ENCODE results near the gene NSMF. TPM values are rescaled to one million over a fixed set of nuclear protein-coding genes. Genes with fewer than 3 reads are reported as not detected.

Gene NSMF
- total and polyA plus RNA-seq, 2 of the 4 experiments (the other 2 are of a cell fraction) = 7.7 to 40.9 TPM

DNA sequence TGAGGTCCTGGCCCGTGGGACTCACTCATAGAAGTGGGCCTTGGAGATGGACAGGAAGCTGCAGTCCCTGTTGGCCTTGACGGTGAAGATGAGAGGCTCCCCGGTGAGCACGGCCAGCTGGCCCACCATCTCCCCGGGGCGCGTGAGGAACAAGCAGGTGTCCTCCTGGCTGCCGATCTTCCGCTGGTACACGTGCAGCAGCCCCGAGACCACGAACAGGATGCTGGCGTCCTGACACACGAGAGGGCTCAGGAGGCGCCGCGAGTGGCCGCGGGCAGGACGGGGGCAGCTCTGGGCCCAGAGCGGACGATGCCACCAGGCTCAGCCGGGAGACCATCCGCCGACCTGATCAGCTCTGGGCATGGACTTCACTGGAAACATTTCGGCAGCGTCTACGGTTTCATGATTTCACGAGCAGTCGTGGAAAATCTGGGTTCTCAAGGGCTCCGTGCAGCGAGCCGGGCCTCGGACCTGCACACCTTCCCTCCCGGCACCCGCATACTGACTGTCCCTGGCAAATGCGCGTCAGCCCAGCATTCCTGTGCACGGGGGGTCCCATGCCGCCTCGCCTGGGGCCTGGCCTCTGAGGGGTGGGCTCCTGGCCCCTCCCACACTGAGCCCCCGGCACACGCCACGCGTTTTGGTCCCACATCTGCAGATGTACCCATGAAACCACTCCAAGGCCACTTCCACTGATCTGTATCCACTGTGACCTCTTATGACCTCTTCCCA is 41.7 kb upstream of the NSMF start:
- intact Hi-C loops (cut with micrococcal nuclease) = no loop called here
- dilution Hi-C loops (cut with HindIII; ENCODE audit: low sequenced_read_pairs, unreplicated experiment) = no loop called here
- no peak overlapping the region for H2AFZ ChIP-seq (replicated peaks; ENCODE audit: low read length, poor library complexity)
- no peaks in the 10 kb centered on the region for H4K20me1 ChIP-seq (ENCODE audit: insufficient read depth, low read length)
- no peak overlapping the region for H3K23ac ChIP-seq (ENCODE audit: low read depth, low read length)
- ATAC-seq (ENCODE audit: low read depth) = no peak
- H3K9ac ChIP-seq (ENCODE audit: low read depth, low read length) = no peak overlapping the region
- H2BK5ac ChIP-seq (ENCODE audit: low read depth, low read length, poor library complexity, severe bottlenecking) = no peak overlapping the region
- H2BK20ac ChIP-seq (ENCODE audit: low read depth, low read length) = no peak overlapping the region
- H3K56ac ChIP-seq (ENCODE audit: extremely low read depth, insufficient read depth, low read length) = no peak overlapping the region
- TF ChIP-seq MXI1 (IDR thresholded peaks at IDR 0.05; ENCODE audit: borderline replicate concordance, low read depth, low read length) (no peak), FOS (IDR thresholded peaks at IDR 0.05; ENCODE audit: low read depth, low read length) (no peak), POLR2A (IDR thresholded peaks at IDR 0.05; ENCODE audit: low read depth, low read length) (no peak), SMC3 (IDR thresholded peaks at IDR 0.05; ENCODE audit: low read depth, low read length) (no peak), CTCF (conservative IDR thresholded peaks at IDR 0.05; ENCODE audit: low read depth, low read length) (no peak), NFE2L2 (IDR thresholded peaks at IDR 0.05; ENCODE audit: low read depth, low read length) (no peak), CHD1 (IDR thresholded peaks at IDR 0.05; ENCODE audit: low read depth, low read length) (no peak), BHLHE40 (IDR thresholded peaks at IDR 0.05; ENCODE audit: low read depth, low read length) (no peak), CEBPB (IDR thresholded peaks at IDR 0.05; ENCODE audit: low read depth, low read length) (no peak), MAZ (IDR thresholded peaks at IDR 0.05; ENCODE audit: borderline replicate concordance, low read depth, low read length) (no peak), RFX5 (IDR thresholded peaks at IDR 0.05; ENCODE audit: low read depth, low read length) (no peak), RAD21 (IDR thresholded peaks at IDR 0.05; ENCODE audit: low read length) (no peak), MAFK (IDR thresholded peaks at IDR 0.05; ENCODE audit: low read depth, low read length) (no peak), USF2 (IDR thresholded peaks at IDR 0.05; ENCODE audit: low read depth, low read length) (no peak), RCOR1 (IDR thresholded peaks at IDR 0.05; ENCODE audit: insufficient replicate concordance, low read length) (no peak)
- TF ChIP-seq, protein P1, sequence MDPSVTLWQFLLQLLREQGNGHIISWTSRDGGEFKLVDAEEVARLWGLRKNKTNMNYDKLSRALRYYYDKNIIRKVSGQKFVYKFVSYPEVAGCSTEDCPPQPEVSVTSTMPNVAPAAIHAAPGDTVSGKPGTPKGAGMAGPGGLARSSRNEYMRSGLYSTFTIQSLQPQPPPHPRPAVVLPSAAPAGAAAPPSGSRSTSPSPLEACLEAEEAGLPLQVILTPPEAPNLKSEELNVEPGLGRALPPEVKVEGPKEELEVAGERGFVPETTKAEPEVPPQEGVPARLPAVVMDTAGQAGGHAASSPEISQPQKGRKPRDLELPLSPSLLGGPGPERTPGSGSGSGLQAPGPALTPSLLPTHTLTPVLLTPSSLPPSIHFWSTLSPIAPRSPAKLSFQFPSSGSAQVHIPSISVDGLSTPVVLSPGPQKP (IDR thresholded peaks at IDR 0.05; ENCODE audit: borderline replicate concordance, low read depth, low read length) = no peak
- no peak overlapping the region for H4K91ac ChIP-seq (ENCODE audit: insufficient read depth, low read depth, low read length)
- in situ Hi-C loops (cut with MboI; ENCODE audit: low sequenced_read_pairs) = no loop called here
- no peak overlapping the region for H2AK5ac ChIP-seq (ENCODE audit: low read depth, low read length)
- no peak overlapping the region for H3K14ac ChIP-seq (replicated peaks; ENCODE audit: low read depth, low read length)
- 91% methylated on average over 37 of the region's 45 CpGs; no CpG with 5 or more reads in 1 of the 2 experiments for WGBS, 2 experiments (ENCODE audit: extremely low coverage in 2 of 2, insufficient read length in 1 of 2)
- no peaks in the 10 kb centered on the region for H3K36me3 ChIP-seq (ENCODE audit: control insufficient read depth, insufficient read depth, low read length)
- no peak overlapping the region for H2BK15ac ChIP-seq (ENCODE audit: low read depth, low read length)
- no peak overlapping the region for H3K18ac ChIP-seq (ENCODE audit: low read depth, low read length)
- H4K8ac ChIP-seq (ENCODE audit: low read depth in 2 of 2, low read length in 2 of 2) = no peak overlapping the region
- no peaks in the 10 kb centered on the region for H3K9me3 ChIP-seq (ENCODE audit: control insufficient read depth, insufficient read depth, low read length)
- no peaks in the 10 kb centered on the region for H3K9me1 ChIP-seq (ENCODE audit: insufficient read depth, low read length)
- no peak for DNase-seq
- ChIA-PET POLR2A (ENCODE audit: unreplicated experiment) (no interaction called here), CTCF (interaction anchor here (0.6 kb wide), 1 partner anchor 129 kb away, joined by 4 read pairs; no protein-coding TSS in a partner anchor)
- no peak overlapping the region for H3K4ac ChIP-seq (ENCODE audit: low read depth, low read length)
- no peak overlapping the region for H3K27ac ChIP-seq (ENCODE audit: insufficient read depth, low read length)
- BruUV-seq (replicated peaks) = no TSS peak
- no peak overlapping the region for H3K4me2 ChIP-seq (ENCODE audit: low read depth, low read length)
- H3K4me3 ChIP-seq (ENCODE audit: insufficient read depth, low read depth, low read length) = no peak overlapping the region
- H3K79me1 ChIP-seq (ENCODE audit: low read depth in 1 of 2, low read length in 2 of 2) = no peaks in the 10 kb centered on the region
- H2BK120ac ChIP-seq (ENCODE audit: low read depth, low read length) = no peak overlapping the region
- H2AK9ac ChIP-seq (replicated peaks; ENCODE audit: low read depth, low read length, poor library complexity) = peak overlapping the region; percentile 28
- H3K27me3 ChIP-seq (ENCODE audit: control insufficient read depth, insufficient read depth, low read length) = peaks cover 2% of the 10 kb centered on the region; the same call in 1 of the 2 replicates
- H3K4me1 ChIP-seq (ENCODE audit: control insufficient read depth, insufficient read depth, low read length) = no peaks in the 10 kb centered on the region
- H4K5ac ChIP-seq (ENCODE audit: low read depth, low read length) = no peak overlapping the region

All from IMR-90 (cell line).